GM12875 (cell line): ENCODE results near the gene EVA1A.

ENCODE experiments used
- H3K4me3 ChIP-seq: one replicate; pipeline ENCODE4 v1.5.1; 2011; ENCODE audit warnings: low read depth, low read length, control low read depth
- TF ChIP-seq, protein P1 (sequence below): IDR thresholded peaks from 2 replicates; pipeline ENCODE4 v1.5.1; 2011; ENCODE audit warnings: low read depth, mild to moderate bottlenecking, control low read depth, inconsistent platforms, low read length, moderate library complexity, borderline replicate concordance; ENCODE audit not compliant: insufficient read depth

EVA1A gene

GRCh38 chr2:75558136-75558535 is 2.6 kb downstream of the EVA1A start:
- no peak overlapping the region for H3K4me3 ChIP-seq
- TF ChIP-seq, protein P1, sequence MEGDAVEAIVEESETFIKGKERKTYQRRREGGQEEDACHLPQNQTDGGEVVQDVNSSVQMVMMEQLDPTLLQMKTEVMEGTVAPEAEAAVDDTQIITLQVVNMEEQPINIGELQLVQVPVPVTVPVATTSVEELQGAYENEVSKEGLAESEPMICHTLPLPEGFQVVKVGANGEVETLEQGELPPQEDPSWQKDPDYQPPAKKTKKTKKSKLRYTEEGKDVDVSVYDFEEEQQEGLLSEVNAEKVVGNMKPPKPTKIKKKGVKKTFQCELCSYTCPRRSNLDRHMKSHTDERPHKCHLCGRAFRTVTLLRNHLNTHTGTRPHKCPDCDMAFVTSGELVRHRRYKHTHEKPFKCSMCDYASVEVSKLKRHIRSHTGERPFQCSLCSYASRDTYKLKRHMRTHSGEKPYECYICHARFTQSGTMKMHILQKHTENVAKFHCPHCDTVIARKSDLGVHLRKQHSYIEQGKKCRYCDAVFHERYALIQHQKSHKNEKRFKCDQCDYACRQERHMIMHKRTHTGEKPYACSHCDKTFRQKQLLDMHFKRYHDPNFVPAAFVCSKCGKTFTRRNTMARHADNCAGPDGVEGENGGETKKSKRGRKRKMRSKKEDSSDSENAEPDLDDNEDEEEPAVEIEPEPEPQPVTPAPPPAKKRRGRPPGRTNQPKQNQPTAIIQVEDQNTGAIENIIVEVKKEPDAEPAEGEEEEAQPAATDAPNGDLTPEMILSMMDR: no peak

GRCh38 chr2:75557474-75558133 is 3.1 kb downstream of the EVA1A start:
- TF ChIP-seq, protein P1: no peak
- H3K4me3 ChIP-seq: no peak overlapping the region

GRCh38 chr2:75556679-75557366 is 3.9 kb downstream of the EVA1A start:
- TF ChIP-seq, protein P1: no peak
- H3K4me3 ChIP-seq: no peak overlapping the region

DNA sequence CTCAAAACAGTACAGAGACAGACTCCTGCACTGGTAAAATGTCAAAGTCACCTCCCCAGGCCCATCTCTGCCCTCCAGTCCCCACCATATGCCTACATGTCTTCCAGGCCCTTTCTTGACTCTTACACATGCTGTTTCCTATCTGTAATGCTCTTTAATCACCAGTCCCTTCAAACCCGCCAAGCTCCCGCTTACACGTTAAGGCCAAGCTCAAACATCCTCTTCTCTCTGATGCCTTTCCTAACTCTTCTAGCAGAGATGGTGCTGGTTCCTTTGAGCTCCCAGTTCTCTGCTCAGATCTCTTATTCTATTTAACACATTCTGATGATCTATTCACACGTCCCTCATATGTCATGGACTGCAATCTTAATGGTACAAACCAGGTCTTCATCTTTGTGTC is 5.0 kb downstream of the EVA1A start:
- TF ChIP-seq, protein P1: no peak
- no peak overlapping the region for H3K4me3 ChIP-seq

GRCh38 chr2:75553935-75554531 is 6.7 kb downstream of the EVA1A start:
- TF ChIP-seq, protein P1: no peak
- no peak overlapping the region for H3K4me3 ChIP-seq

- no peak overlapping the region for H3K4me3 ChIP-seq
- TF ChIP-seq, protein P1: no peak
Measured at GRCh38 chr2:75552222-75552621, 8.5 kb downstream of the EVA1A start.
